HG02588 (cell line): ENCODE results near the gene FBXW4.

Experiments used
- ATAC-seq: cut with Tn5 transposase; IDR thresholded peaks from one replicate; pipeline ENCODE4 v1.9.1; 2021; ENCODE audit warnings: mild to moderate bottlenecking, moderate library complexity; ENCODE audit not compliant: unreplicated experiment

FBXW4 gene, protein sequence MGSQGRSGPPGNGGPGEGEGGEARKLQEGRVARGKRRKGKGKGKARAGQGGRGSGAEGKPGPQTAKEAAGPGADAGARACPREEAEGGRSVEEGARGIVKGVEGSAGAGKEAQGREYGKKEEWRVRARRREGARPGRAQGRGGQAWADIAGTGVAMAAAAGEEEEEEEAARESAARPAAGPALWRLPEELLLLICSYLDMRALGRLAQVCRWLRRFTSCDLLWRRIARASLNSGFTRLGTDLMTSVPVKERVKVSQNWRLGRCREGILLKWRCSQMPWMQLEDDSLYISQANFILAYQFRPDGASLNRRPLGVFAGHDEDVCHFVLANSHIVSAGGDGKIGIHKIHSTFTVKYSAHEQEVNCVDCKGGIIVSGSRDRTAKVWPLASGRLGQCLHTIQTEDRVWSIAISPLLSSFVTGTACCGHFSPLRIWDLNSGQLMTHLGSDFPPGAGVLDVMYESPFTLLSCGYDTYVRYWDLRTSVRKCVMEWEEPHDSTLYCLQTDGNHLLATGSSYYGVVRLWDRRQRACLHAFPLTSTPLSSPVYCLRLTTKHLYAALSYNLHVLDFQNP

GRCh38 chr10:101694674-101695403 lies at the start of gene FBXW4:
TSS of gene FBXW4 (minus strand) at chr10:101695170. CDS start at chr10:101695105, 65 bp downstream.
- peak; percentile 71 for ATAC-seq

DNA sequence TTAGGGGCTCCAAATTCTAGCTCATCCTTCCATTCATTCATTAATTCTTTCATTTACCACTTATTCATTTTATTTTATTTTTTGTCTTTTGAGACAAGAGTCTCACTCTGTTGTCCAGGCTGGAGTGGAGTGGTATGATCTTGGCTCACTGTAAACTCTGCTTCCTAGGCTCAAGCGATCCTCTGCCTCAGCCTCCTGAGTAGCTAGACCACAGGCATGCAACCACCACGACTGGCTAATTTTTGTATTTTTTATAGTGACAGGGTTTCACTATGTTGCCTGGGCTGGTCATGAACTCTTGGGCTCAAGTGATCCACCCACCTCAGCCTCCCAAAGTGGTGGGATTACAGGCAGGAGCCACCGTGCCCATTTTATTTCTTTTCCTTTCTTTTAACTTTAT lies 49.3 kb upstream of the FBXW4 start:
- no peak for ATAC-seq

DNA sequence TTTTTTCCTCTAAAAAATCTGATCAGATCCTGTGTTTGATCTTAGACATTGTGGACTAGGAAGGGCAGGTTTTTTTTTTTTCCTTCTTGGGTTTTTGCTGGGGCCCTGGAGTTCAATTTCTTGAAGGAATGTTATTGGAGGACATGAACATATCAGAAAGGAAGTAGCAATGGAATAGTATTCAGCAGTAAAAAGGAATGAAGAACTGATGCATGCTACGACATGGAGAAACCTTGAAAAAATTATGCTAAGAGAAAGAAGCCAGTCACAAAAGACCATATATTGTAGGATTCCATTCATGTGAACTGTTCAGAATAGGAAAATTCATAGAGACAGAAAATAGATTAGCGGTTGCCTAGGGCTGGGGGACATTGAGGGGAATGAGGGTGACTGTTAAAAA lies 47.0 kb upstream of the FBXW4 start:
- ATAC-seq, result no peak

DNA sequence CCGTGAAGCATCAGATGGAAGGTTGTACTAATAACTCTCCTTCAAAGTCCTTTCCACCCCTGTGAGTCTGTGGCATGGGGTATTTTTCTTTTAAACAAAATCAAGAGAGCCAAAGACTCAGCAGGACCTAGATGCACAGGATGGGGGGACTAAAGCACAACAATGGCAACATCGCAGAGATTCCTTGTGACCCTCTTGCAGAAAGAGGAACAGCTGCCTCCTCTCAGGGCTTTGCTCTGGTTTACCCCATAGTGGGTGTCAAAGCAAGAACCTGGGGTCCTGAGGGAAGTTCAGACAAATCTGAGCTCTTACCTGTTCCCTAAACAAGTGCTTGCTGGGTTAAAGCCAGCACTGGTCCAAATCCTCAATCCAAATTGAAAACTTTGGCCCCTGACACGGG lies 41.7 kb upstream of the FBXW4 start:
- ATAC-seq, result no peak

DNA sequence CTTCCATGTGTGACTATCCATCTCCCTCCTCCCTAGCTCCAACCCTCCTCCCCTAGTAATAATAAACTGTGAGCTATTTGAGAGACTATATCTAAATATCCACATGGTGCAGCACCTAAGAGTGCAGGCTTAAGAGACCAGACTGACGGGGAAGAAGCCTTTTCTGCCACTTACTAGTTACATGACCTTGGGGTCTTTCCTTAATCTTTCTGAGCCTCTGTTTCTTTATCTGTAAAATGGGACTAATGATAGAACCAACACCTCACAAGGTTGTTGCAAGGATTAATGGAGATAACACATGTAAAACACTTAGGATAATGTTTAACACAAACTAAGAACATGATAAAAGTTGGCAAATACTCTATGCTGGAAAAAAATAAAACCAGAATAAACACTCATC lies 37.1 kb upstream of the FBXW4 start:
- ATAC-seq, result no peak

- no peak for ATAC-seq
Observed at GRCh38 chr10:101726115-101726387, 31.1 kb upstream of the FBXW4 start.

- peak; percentile 66 for ATAC-seq
Observed at GRCh38 chr10:101725296-101726114, 30.5 kb upstream of the FBXW4 start.

GRCh38 chr10:101724446-101724845 lies 29.5 kb upstream of the FBXW4 start:
- no peak for ATAC-seq

DNA sequence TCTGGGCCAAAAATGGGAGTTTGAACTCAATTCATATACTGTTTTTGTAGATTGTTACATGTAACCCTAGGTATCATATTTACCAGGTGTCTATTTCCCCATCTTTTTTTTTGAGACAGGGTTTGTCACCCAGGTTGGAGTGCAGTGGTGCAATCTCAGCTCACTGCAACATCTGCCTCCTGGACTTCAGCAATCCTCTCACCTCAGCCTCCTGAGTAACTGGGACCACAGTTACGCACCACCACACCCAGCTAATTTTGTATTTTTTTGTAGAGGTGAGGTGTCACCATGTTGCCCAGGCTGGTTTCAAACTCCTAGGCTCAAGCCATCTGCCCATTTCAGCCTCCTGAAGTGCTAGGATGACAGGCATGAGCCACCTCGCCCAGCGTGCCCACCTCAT lies 28.2 kb upstream of the FBXW4 start:
- no peak for ATAC-seq

DNA sequence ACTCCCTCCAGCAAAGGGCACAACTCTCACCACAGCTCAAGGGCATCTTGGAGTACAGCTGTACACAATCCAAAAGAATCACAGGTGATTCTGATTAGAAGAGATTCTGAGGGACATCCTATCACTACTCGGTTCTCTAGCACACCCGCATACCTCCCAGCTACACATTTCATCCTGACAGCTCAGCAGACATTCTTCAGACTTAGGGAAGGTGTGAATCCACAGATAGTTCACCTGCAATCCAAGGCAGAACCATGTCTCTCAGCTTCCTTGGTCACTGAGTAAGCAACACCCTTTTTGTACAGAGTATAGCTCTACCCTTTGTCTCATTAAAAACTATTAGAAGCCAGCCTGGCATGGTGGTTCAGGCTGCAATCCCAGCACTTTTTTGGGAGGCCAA lies 26.8 kb upstream of the FBXW4 start:
- ATAC-seq, result no peak

GRCh38 chr10:101720606-101721230 lies 25.7 kb upstream of the FBXW4 start:
- ATAC-seq, result no peak

GRCh38 chr10:101718690-101719275 lies 23.8 kb upstream of the FBXW4 start:
- no peak for ATAC-seq

- ATAC-seq, result no peak
Observed at GRCh38 chr10:101716891-101717659, 22.1 kb upstream of the FBXW4 start.

GRCh38 chr10:101712997-101713396 lies 18.0 kb upstream of the FBXW4 start:
- no peak for ATAC-seq

DNA sequence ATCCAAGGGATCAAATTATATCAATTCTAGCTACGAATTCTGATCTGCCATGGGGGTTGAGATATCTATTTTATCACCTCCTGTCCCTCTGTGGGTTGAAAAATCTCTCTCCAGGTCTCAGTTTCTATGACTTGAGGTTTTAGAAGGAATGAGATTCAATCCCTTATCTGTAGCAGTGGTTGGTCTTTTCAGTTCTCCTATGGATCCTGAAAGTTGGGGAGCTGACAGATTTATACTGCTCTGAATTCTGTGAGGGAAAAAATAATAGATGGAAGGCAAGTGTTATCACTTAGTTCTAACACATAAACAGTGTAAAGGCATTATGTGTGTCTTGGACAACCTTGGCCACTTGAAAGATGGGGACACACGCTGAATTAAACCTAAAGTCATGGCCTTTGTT lies 15.8 kb upstream of the FBXW4 start:
- no peak for ATAC-seq

GRCh38 chr10:101710059-101710695 lies 15.2 kb upstream of the FBXW4 start:
- no peak for ATAC-seq

- no peak for ATAC-seq
Observed at GRCh38 chr10:101709359-101710058, 14.5 kb upstream of the FBXW4 start.

DNA sequence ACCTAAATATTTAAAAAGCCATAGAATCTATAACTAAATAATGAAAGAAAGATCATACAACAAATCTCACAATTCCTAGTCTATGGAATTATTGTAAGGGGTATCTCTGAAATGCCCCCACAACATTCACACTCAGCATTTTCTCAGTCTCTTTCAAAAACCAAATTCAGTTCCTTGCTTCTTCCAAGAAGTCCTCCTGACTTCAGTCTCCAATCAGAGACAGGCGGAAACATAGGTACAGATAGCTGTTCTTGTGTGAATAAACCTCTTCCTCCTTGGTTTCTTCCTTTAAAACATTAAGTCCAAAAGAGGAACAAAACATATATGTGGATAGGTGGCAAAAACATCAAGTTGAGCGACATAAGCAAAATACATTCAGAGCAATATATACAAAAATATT lies 13.9 kb upstream of the FBXW4 start:
- no peak for ATAC-seq

DNA sequence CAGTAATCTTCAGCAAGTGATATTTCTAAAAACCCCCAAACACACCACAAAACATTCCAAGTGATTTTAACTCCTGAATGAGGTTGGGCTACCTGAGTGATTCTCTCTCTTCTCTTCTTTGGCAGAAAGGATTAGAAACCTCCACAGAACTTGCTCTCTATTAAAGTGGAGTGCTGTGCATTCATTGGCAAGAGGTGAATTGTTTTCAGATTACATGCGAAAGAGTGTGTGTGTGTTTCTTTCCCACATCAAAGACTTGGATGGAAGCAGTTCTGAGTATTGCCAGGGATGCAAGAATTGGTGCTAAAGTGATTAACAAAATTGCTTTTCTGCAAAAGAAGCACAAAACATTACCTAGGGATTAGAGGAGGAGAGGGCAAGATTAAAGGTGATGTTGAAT lies 13.1 kb upstream of the FBXW4 start:
- no peak for ATAC-seq
